Lung (tissue), 12 donors: Measurements from ENCODE around the gene FAM163B. TPM values are rescaled to one million over a fixed set of nuclear protein-coding genes. Genes with fewer than 3 reads are reported as not detected.

ENCODE experiments used
- ATAC-seq: fragments of 200-7000 bp; cut with Tn5 transposase; one replicate; pipeline ENCODE4 v1.9.1; 2020; ENCODE audit warnings: moderate number of reproducible peaks; ENCODE audit not compliant: insufficient read depth, low FRiP score
- DNase-seq, 3 donors: peaks; one replicate each; pipeline ENCODE4 v3.0.0-alpha.2; 2013 to 2017
- H3K27ac ChIP-seq, 2 donors: one replicate each; pipeline ENCODE4 v1.5.1; 2013; ENCODE audit warnings: mild to moderate bottlenecking in 2 of 2, moderate library complexity in 2 of 2, control low read depth in 1 of 2, inconsistent platforms in 1 of 2, low read depth in 1 of 2, low read length in 1 of 2
- H3K27me3 ChIP-seq, 3 donors: one replicate each; pipeline ENCODE4 v1.5.1; 2013; ENCODE audit warnings: low read length in 2 of 3; ENCODE audit not compliant: control insufficient read depth in 3 of 3, insufficient read depth in 3 of 3
- H3K36me3 ChIP-seq, 4 donors: one replicate each; pipeline ENCODE4 v1.5.1; 2013; ENCODE audit warnings: low read length in 4 of 4, mild to moderate bottlenecking in 1 of 4, moderate library complexity in 1 of 4; ENCODE audit not compliant: control insufficient read depth in 4 of 4, insufficient read depth in 4 of 4
- H3K4me1 ChIP-seq, 5 donors: one replicate each; pipeline ENCODE4 v1.5.1; 2013; ENCODE audit warnings: low read length in 5 of 5, mild to moderate bottlenecking in 2 of 5, moderate library complexity in 1 of 5; ENCODE audit not compliant: control insufficient read depth in 5 of 5, insufficient read depth in 5 of 5
- H3K4me3 ChIP-seq: one replicate; pipeline ENCODE4 v1.5.1; 2013; ENCODE audit warnings: mild to moderate bottlenecking, control low read depth, moderate library complexity
- H3K9ac ChIP-seq, 2 donors: one replicate each; pipeline ENCODE4 v1.5.1; 2013; ENCODE audit warnings: low read length in 2 of 2, control low read depth in 1 of 2; ENCODE audit not compliant: insufficient read depth in 1 of 2
- H3K9me3 ChIP-seq, 4 donors: one replicate each; pipeline ENCODE4 v1.5.1; 2013; ENCODE audit warnings: low read length in 3 of 4, mild to moderate bottlenecking in 1 of 4, moderate library complexity in 1 of 4; ENCODE audit not compliant: control insufficient read depth in 4 of 4, insufficient read depth in 3 of 4
- WGBS, 2 donors: extraction: QIAGEN DNeasy Blood & Tissue Kit; methylation state at CpG; one replicate each; pipeline ENCODE4 v1.1.7; 2013; 5-methylcytosine and 5-hydroxymethylcytosine counted together
- polyA plus RNA-seq, 2 donors: library from polyadenylated mRNA; stranded (reverse); fragments of 200-250 nt; gene quantifications; one replicate each; pipeline ENCODE4 v1.2.1, GENCODE V29; 2013
- total RNA-seq, 2 donors: library from RNA; depleted of rRNA in 1 of 2; stranded (reverse); fragments of >200 nt in 1 of 2; gene quantifications; one replicate each; pipeline ENCODE4 v1.2.1, GENCODE V29; 2014 to 2021
- TF ChIP-seq, protein P1 (sequence below): IDR thresholded peaks from 2 replicates; pipeline ENCODE4 v1.5.1; 2012; ENCODE audit warnings: mild to moderate bottlenecking; ENCODE audit errors: control extremely low read depth, extremely low read depth
- donor health status: control.
- donor health status: control.
- donor health status: Bipolar disorder and iron deficiency.
- donor health status: healthy.
- donor health status: DM: yes; HTN: yes; CAD: no.

The FAM163B gene
- total and polyA plus RNA-seq, 4 donors, result 0.10 to 0.51 (median 0.16) TPM; not detected in 1

- no peaks in the 10 kb centered on the region for H3K9me3 ChIP-seq
- ATAC-seq (no peak), DNase-seq (no peak)
- H3K36me3 ChIP-seq, result no peaks in the 10 kb centered on the region
- H3K9ac ChIP-seq, result no peak overlapping the region
- H3K27me3 ChIP-seq, result no peaks in the 10 kb centered on the region
- H3K4me1 ChIP-seq, result peaks cover 0 to 4% (median 0%) of the 10 kb centered on the region in 5 donors
- WGBS, 2 donors, result 66 to 70% methylated on average over 7 of the region's 7 CpGs
- TF ChIP-seq, protein P1, sequence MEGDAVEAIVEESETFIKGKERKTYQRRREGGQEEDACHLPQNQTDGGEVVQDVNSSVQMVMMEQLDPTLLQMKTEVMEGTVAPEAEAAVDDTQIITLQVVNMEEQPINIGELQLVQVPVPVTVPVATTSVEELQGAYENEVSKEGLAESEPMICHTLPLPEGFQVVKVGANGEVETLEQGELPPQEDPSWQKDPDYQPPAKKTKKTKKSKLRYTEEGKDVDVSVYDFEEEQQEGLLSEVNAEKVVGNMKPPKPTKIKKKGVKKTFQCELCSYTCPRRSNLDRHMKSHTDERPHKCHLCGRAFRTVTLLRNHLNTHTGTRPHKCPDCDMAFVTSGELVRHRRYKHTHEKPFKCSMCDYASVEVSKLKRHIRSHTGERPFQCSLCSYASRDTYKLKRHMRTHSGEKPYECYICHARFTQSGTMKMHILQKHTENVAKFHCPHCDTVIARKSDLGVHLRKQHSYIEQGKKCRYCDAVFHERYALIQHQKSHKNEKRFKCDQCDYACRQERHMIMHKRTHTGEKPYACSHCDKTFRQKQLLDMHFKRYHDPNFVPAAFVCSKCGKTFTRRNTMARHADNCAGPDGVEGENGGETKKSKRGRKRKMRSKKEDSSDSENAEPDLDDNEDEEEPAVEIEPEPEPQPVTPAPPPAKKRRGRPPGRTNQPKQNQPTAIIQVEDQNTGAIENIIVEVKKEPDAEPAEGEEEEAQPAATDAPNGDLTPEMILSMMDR, result no peak
- no peak overlapping the region for H3K27ac ChIP-seq
- H3K4me3 ChIP-seq, result no peak overlapping the region
Observed at GRCh38 chr9:133647148-133647547, 38.0 kb upstream of the FAM163B start.

DNA sequence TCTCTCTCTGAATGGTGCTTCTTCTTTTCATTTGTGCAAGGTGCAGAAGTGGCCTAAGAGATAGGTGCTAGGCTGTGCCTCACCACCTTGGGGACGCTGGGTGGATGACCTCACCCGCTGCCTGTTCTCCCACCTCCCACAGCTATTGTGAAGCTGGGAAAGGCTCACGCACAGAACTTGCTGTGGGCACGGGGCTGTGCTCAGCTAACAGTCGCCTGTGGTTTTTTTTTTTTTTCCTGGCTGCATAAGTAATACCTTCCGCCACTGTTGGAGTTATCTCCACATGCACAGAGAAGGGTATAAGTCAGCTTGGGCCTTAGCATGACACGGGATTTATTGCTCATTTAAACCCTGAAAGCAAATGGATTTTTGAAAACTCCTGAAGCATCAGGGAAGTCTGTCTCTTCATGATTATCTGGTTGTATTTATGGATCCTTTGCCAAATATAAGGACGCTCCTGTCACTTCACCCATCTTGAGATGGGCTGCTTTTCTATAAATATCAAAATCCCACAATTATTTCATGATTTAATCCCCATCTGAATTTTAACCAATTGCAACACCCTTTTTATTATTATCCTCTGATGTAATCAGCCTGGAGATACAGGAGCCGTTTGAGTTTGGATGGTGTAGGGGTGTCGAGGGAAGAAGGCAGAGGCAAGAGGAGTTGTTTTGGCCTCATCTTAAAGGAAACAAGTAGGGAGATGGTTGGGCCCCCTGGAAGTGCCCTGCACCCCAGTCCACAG is 36.0 kb upstream of the FAM163B start:
- H3K27ac ChIP-seq, result no peak overlapping the region
- DNase-seq (no peak), ATAC-seq (no peak)
- H3K9ac ChIP-seq, result no peak overlapping the region
- H3K4me1 ChIP-seq, result peaks cover 0 to 4% (median 0%) of the 10 kb centered on the region in 5 donors
- no peak overlapping the region for H3K4me3 ChIP-seq
- no peaks in the 10 kb centered on the region for H3K36me3 ChIP-seq
- no peaks in the 10 kb centered on the region for H3K9me3 ChIP-seq
- WGBS, 2 donors, result 56% methylated on average over 10 of the region's 10 CpGs
- H3K27me3 ChIP-seq, result no peaks in the 10 kb centered on the region
- TF ChIP-seq, protein P1, result no peak

GRCh38 chr9:133643978-133644760 is 35.0 kb upstream of the FAM163B start:
- no peaks in the 10 kb centered on the region for H3K36me3 ChIP-seq
- H3K4me3 ChIP-seq, result no peak overlapping the region
- no peak overlapping the region for H3K9ac ChIP-seq
- no peak for ATAC-seq
- no peaks in the 10 kb centered on the region for H3K27me3 ChIP-seq
- H3K27ac ChIP-seq, result no peak overlapping the region
- 83 to 89% methylated on average over 23 of the region's 23 CpGs for WGBS, 2 donors
- TF ChIP-seq, protein P1, result no peak
- DNase-seq, result no peak
- no peaks in the 10 kb centered on the region for H3K9me3 ChIP-seq
- peaks cover 0 to 4% (median 0%) of the 10 kb centered on the region in 5 donors for H3K4me1 ChIP-seq
